GM12865 (cell line): ENCODE measurements around the gene GATB.

Source experiments
- DNase-seq: peaks from one replicate; pipeline ENCODE4 v3.0.0; 2010; ENCODE audit warnings: low read depth
- H3K4me3 ChIP-seq: 2 replicates; pipeline ENCODE4 v1.5.1; 2011; ENCODE audit warnings: mild to moderate bottlenecking, low read depth, low read length, control low read depth
- CTCF ChIP-seq: IDR thresholded peaks from 2 replicates; pipeline ENCODE4 v1.5.1; 2011; ENCODE audit warnings: low read length, control low read depth, low read depth, inconsistent platforms; ENCODE audit not compliant: insufficient read depth; ENCODE audit errors: missing control alignments

GATB gene

GRCh38 chr4:151717314-151717713 is 43.5 kb downstream of the GATB start:
- DNase-seq = no peak
- no peak overlapping the region for H3K4me3 ChIP-seq
- TF ChIP-seq CTCF = no peak

GRCh38 chr4:151716324-151716723 is 44.5 kb downstream of the GATB start:
- no peak overlapping the region for H3K4me3 ChIP-seq
- DNase-seq = no peak
- no peak for TF ChIP-seq CTCF

GRCh38 chr4:151715881-151716280 is 44.9 kb downstream of the GATB start:
- no peak for DNase-seq
- no peak overlapping the region for H3K4me3 ChIP-seq
- TF ChIP-seq CTCF = no peak

GRCh38 chr4:151712777-151713176 is 48.0 kb downstream of the GATB start:
- H3K4me3 ChIP-seq = no peak overlapping the region
- no peak for TF ChIP-seq CTCF
- DNase-seq = no peak

- no peak for TF ChIP-seq CTCF
- H3K4me3 ChIP-seq = no peak overlapping the region
- no peak for DNase-seq
Observed at GRCh38 chr4:151711646-151712045, 49.2 kb downstream of the GATB start.

- no peak for TF ChIP-seq CTCF
- no peak for DNase-seq
- H3K4me3 ChIP-seq = no peak overlapping the region
Observed at GRCh38 chr4:151709587-151709986, 51.2 kb downstream of the GATB start.

GRCh38 chr4:151709071-151709470 is 51.7 kb downstream of the GATB start:
- no peak for TF ChIP-seq CTCF
- H3K4me3 ChIP-seq = no peak overlapping the region
- DNase-seq = no peak
